ENCODE results near the gene DCK.

DCK gene

DNA sequence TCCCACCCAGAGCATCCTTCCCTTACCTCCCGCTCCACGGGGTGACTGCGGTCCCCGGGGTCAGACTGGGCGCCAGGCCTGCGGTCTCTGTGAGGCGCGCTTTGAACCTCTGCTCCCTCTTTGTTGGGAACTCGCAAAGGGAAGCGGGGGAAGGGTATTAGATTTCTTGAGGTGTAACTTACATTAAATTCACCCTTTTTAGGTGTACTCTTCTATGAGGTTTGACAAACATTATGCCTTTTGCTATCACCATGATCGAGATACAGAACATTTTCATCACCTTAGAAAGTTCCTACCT lies 569 bp downstream of the DCK start:
- peaks cover 3 to 5% of the 10 kb centered on the region in 2 donors for H3K4me1 ChIP-seq (ENCODE audit: control insufficient read depth in 2 of 2, insufficient read depth in 1 of 2, low read depth in 1 of 2, low read length in 2 of 2)
- peak overlapping the region; percentile 98 to 100 for H3K4me3 ChIP-seq (ENCODE audit: low read length in 2 of 2)
- peaks cover 5 to 48% of the 10 kb centered on the region in 2 donors for H3K36me3 ChIP-seq (replicated peaks in 1 of 2; ENCODE audit: control insufficient read depth in 2 of 2, insufficient read depth in 2 of 2, low read length in 2 of 2)
- peak overlapping the region; percentile 96 for H3K14ac ChIP-seq (ENCODE audit: low read length)
- peak overlapping the region; percentile 75 for H2AK5ac ChIP-seq (ENCODE audit: low read depth, low read length)
- H3K9ac ChIP-seq (ENCODE audit: low read depth, low read length, poor library complexity): peak overlapping the region; percentile 93
- H3K27me3 ChIP-seq (ENCODE audit: control insufficient read depth in 3 of 3, insufficient read depth in 3 of 3, low read depth in 1 of 3, low read length in 3 of 3): no peaks in the 10 kb centered on the region
- DNase-seq (ENCODE audit: low spot score): no peak
- peak overlapping the region; percentile 95 for H4K91ac ChIP-seq (ENCODE audit: low read depth, low read length, poor library complexity)
- peak overlapping the region; percentile 95 for H2AFZ ChIP-seq (ENCODE audit: low read length)
- peak overlapping the region; percentile 72 for H3K4ac ChIP-seq (ENCODE audit: low read length)
- WGBS, 2 donors (ENCODE audit: extremely low coverage in 2 of 2, insufficient read length in 2 of 2, insufficient replicate concordance in 1 of 2): no CpG with 5 or more reads among the region's 11 CpGs
- no peak overlapping the region for H2BK12ac ChIP-seq (ENCODE audit: low read length)
- no peak overlapping the region for H2BK120ac ChIP-seq (ENCODE audit: low read depth, low read length)
- H3K27ac ChIP-seq (replicated peaks; ENCODE audit: low read length): peak overlapping the region; percentile 91
- peak overlapping the region; percentile 92 for H2BK5ac ChIP-seq (ENCODE audit: low read length)
- H3K9me3 ChIP-seq (replicated peaks in 1 of 2; ENCODE audit: control insufficient read depth in 2 of 2, insufficient read depth in 1 of 2, low read depth in 1 of 2, low read length in 2 of 2): peaks cover 0 to 48% of the 10 kb centered on the region in 2 donors
- peak overlapping the region; percentile 99 for H3K18ac ChIP-seq (ENCODE audit: low read length)
- peaks cover 6% of the 10 kb centered on the region for H3K79me1 ChIP-seq (ENCODE audit: low read depth, low read length)
- no peak overlapping the region for H4K8ac ChIP-seq (ENCODE audit: low read depth, low read length)
- peak overlapping the region; percentile 58 for H3K4me2 ChIP-seq (ENCODE audit: insufficient read depth, low read length, poor library complexity, severe bottlenecking)
- H3K23ac ChIP-seq (ENCODE audit: low read depth, low read length, poor library complexity): peak overlapping the region; percentile 90
- H2BK15ac ChIP-seq (ENCODE audit: low read length): peak overlapping the region; percentile 58

DNA sequence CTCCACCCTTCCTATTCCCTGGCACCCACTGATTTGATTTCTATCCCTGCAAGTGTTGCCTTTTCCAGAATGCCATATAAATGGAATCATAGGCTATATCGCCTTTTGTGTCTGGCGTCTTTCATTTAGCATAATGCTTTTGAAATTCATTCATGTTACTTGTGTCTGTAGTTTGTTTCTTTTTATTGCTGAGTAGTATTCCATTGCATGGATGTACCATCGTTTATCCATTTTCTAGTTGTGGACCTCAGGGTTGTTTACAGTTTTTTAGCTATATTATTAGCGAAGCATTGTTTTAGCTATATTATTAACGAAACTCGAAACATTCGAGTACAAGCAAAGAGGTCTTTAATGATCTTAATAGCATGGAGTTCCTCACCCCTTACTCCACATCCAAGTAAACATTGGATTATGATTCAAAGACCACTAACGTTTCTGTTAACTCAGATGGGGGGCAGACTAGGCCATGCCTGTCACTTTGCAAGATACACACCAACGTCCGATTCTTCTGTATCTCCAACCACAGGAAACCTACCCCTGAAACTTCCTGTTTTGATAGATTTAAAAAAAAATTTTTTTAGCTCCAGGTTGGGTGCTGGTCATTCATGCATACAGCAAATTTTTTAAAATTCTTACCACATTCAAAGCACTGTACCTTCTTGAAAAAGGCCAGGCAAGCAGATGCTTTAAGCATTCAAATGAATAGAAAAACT lies 1.1 kb downstream of the DCK start:
- DNase-seq (ENCODE audit: low spot score): no peak
- Histone ChIP-seq H3K23ac (ENCODE audit: low read depth, low read length, poor library complexity) (no peak overlapping the region), H2BK120ac (ENCODE audit: low read depth, low read length) (no peak overlapping the region), H2AK5ac (ENCODE audit: low read depth, low read length) (no peak overlapping the region), H3K4me2 (ENCODE audit: insufficient read depth, low read length, poor library complexity, severe bottlenecking) (peak overlapping the region; percentile 58), H3K4me1 (ENCODE audit: control insufficient read depth in 2 of 2, insufficient read depth in 1 of 2, low read depth in 1 of 2, low read length in 2 of 2) (peaks cover 3 to 5% of the 10 kb centered on the region in 2 donors), H3K27ac (replicated peaks; ENCODE audit: low read length) (no peak overlapping the region), H3K9ac (ENCODE audit: low read depth, low read length, poor library complexity) (no peak overlapping the region), H4K8ac (ENCODE audit: low read depth, low read length) (no peak overlapping the region), H3K79me1 (ENCODE audit: low read depth, low read length) (peaks cover 6% of the 10 kb centered on the region), H4K91ac (ENCODE audit: low read depth, low read length, poor library complexity) (no peak overlapping the region), H2BK15ac (ENCODE audit: low read length) (no peak overlapping the region), H3K4ac (ENCODE audit: low read length) (no peak overlapping the region), H3K9me3 (replicated peaks in 1 of 2; ENCODE audit: control insufficient read depth in 2 of 2, insufficient read depth in 1 of 2, low read depth in 1 of 2, low read length in 2 of 2) (peaks cover 0 to 51% of the 10 kb centered on the region in 2 donors), H2BK5ac (ENCODE audit: low read length) (no peak overlapping the region), H3K14ac (ENCODE audit: low read length) (no peak overlapping the region), H3K36me3 (replicated peaks in 1 of 2; ENCODE audit: control insufficient read depth in 2 of 2, insufficient read depth in 2 of 2, low read length in 2 of 2) (peaks cover 7 to 53% of the 10 kb centered on the region in 2 donors), H3K27me3 (ENCODE audit: control insufficient read depth in 3 of 3, insufficient read depth in 3 of 3, low read depth in 1 of 3, low read length in 3 of 3) (no peaks in the 10 kb centered on the region), H2BK12ac (ENCODE audit: low read length) (no peak overlapping the region), H3K18ac (ENCODE audit: low read length) (no peak overlapping the region), H2AFZ (ENCODE audit: low read length) (peak overlapping the region; percentile 95), H3K4me3 (ENCODE audit: low read length in 2 of 2) (peak overlapping the region; percentile 98 to 100)
- no CpG with 5 or more reads among the region's 10 CpGs for WGBS, 2 donors (ENCODE audit: extremely low coverage in 2 of 2, insufficient read length in 2 of 2, insufficient replicate concordance in 1 of 2)

DNA sequence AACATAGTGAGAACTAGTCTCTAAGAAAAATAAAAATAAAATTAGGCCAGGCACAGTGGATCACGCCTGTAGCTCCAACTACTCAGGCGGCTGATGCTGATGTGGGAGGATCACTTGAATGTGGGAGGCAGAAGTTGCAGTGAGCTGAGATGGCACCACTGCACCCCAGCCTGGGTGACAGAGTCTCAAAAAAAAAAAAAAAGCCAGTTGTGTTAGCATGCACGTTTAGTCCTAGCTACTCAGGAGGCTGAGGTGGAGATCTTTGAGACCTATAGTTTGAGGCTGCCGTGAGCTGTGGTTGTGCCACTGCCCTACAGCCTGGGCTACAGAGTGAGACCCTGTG lies 2.5 kb downstream of the DCK start:
- Histone ChIP-seq H2BK15ac (ENCODE audit: low read length) (no peak overlapping the region), H4K8ac (ENCODE audit: low read depth, low read length) (no peak overlapping the region), H3K9ac (ENCODE audit: low read depth, low read length, poor library complexity) (no peak overlapping the region), H2AK5ac (ENCODE audit: low read depth, low read length) (no peak overlapping the region), H3K23ac (ENCODE audit: low read depth, low read length, poor library complexity) (no peak overlapping the region), H3K4me1 (ENCODE audit: control insufficient read depth in 2 of 2, insufficient read depth in 1 of 2, low read depth in 1 of 2, low read length in 2 of 2) (peaks cover 3 to 5% of the 10 kb centered on the region in 2 donors), H3K18ac (ENCODE audit: low read length) (no peak overlapping the region), H3K27me3 (ENCODE audit: control insufficient read depth in 3 of 3, insufficient read depth in 3 of 3, low read depth in 1 of 3, low read length in 3 of 3) (no peaks in the 10 kb centered on the region), H3K4me2 (ENCODE audit: insufficient read depth, low read length, poor library complexity, severe bottlenecking) (no peak overlapping the region), H3K4me3 (ENCODE audit: low read length in 2 of 2) (no peak overlapping the region), H3K9me3 (replicated peaks in 1 of 2; ENCODE audit: control insufficient read depth in 2 of 2, insufficient read depth in 1 of 2, low read depth in 1 of 2, low read length in 2 of 2) (peaks cover 0 to 58% of the 10 kb centered on the region in 2 donors), H4K91ac (ENCODE audit: low read depth, low read length, poor library complexity) (no peak overlapping the region), H2BK12ac (ENCODE audit: low read length) (no peak overlapping the region), H3K14ac (ENCODE audit: low read length) (no peak overlapping the region), H3K27ac (replicated peaks; ENCODE audit: low read length) (no peak overlapping the region), H3K79me1 (ENCODE audit: low read depth, low read length) (peaks cover 6% of the 10 kb centered on the region), H3K4ac (ENCODE audit: low read length) (no peak overlapping the region), H2BK5ac (ENCODE audit: low read length) (no peak overlapping the region), H2AFZ (ENCODE audit: low read length) (no peak overlapping the region), H2BK120ac (ENCODE audit: low read depth, low read length) (no peak overlapping the region), H3K36me3 (replicated peaks in 1 of 2; ENCODE audit: control insufficient read depth in 2 of 2, insufficient read depth in 2 of 2, low read length in 2 of 2) (peaks cover 7 to 59% of the 10 kb centered on the region in 2 donors)
- DNase-seq (ENCODE audit: low spot score): no peak
- no CpG with 5 or more reads among the region's 4 CpGs for WGBS, 2 donors (ENCODE audit: extremely low coverage in 2 of 2, insufficient read length in 2 of 2, insufficient replicate concordance in 1 of 2)

DNA sequence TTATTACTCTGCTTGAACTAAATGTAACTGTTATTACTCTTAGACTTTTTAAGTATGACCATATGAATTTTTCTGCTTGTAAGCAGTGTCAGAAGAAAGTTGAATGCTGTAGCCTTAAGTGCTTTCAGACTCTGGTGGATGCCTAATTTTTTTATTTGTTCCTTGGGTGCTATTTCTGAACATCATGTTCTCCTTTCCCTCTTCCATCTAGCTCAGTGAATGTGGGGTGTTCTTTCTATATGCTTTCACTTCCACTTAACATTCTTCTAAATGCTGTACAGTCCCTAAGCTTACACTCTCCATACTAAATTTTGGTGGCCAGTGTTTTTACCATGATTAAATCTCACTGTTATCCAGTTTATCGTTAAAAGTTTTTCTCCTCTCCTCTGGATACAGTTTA lies 3.6 kb downstream of the DCK start:
- H2BK120ac ChIP-seq (ENCODE audit: low read depth, low read length): no peak overlapping the region
- no peak overlapping the region for H4K8ac ChIP-seq (ENCODE audit: low read depth, low read length)
- no peak overlapping the region for H3K4me3 ChIP-seq (ENCODE audit: low read length in 2 of 2)
- H3K4ac ChIP-seq (ENCODE audit: low read length): no peak overlapping the region
- no peak overlapping the region for H3K14ac ChIP-seq (ENCODE audit: low read length)
- H2BK15ac ChIP-seq (ENCODE audit: low read length): no peak overlapping the region
- H3K18ac ChIP-seq (ENCODE audit: low read length): no peak overlapping the region
- H3K79me1 ChIP-seq (ENCODE audit: low read depth, low read length): peaks cover 6% of the 10 kb centered on the region
- H2BK5ac ChIP-seq (ENCODE audit: low read length): no peak overlapping the region
- H3K27ac ChIP-seq (replicated peaks; ENCODE audit: low read length): no peak overlapping the region
- H2AK5ac ChIP-seq (ENCODE audit: low read depth, low read length): no peak overlapping the region
- H3K36me3 ChIP-seq (replicated peaks in 1 of 2; ENCODE audit: control insufficient read depth in 2 of 2, insufficient read depth in 2 of 2, low read length in 2 of 2): peaks cover 7 to 70% of the 10 kb centered on the region in 2 donors
- H3K23ac ChIP-seq (ENCODE audit: low read depth, low read length, poor library complexity): no peak overlapping the region
- no peaks in the 10 kb centered on the region for H3K27me3 ChIP-seq (ENCODE audit: control insufficient read depth in 3 of 3, insufficient read depth in 3 of 3, low read depth in 1 of 3, low read length in 3 of 3)
- no peak overlapping the region for H3K4me2 ChIP-seq (ENCODE audit: insufficient read depth, low read length, poor library complexity, severe bottlenecking)
- H4K91ac ChIP-seq (ENCODE audit: low read depth, low read length, poor library complexity): no peak overlapping the region
- H2AFZ ChIP-seq (ENCODE audit: low read length): no peak overlapping the region
- peaks cover 0 to 68% of the 10 kb centered on the region in 2 donors for H3K9me3 ChIP-seq (replicated peaks in 1 of 2; ENCODE audit: control insufficient read depth in 2 of 2, insufficient read depth in 1 of 2, low read depth in 1 of 2, low read length in 2 of 2)
- H2BK12ac ChIP-seq (ENCODE audit: low read length): no peak overlapping the region
- no peak overlapping the region for H3K9ac ChIP-seq (ENCODE audit: low read depth, low read length, poor library complexity)
- H3K4me1 ChIP-seq (ENCODE audit: control insufficient read depth in 2 of 2, insufficient read depth in 1 of 2, low read depth in 1 of 2, low read length in 2 of 2): peaks cover 3 to 5% of the 10 kb centered on the region in 2 donors
- no CpG with 5 or more reads among the region's 1 CpG for WGBS, 2 donors (ENCODE audit: extremely low coverage in 2 of 2, insufficient read length in 2 of 2, insufficient replicate concordance in 1 of 2)
- DNase-seq (ENCODE audit: low spot score): no peak
